GM23338 (cell line): ENCODE data around the gene ARMH1. TPM values are rescaled to one million over a fixed set of nuclear protein-coding genes. Genes with fewer than 3 reads are reported as not detected.

ENCODE experiments used
- ATAC-seq: fragments of 200-7000 bp; cut with Tn5 transposase; 3 replicates; pipeline ENCODE4 v1.9.1; 2020
- DNase-seq: peaks from one replicate; pipeline ENCODE4 v3.0.0-alpha.2; 2015; ENCODE audit warnings: low spot score
- H2AFZ ChIP-seq: fragments of 200-600 bp; sonication (generic); 2 replicates; pipeline ENCODE4 v1.8.0; 2016; ENCODE audit warnings: antibody characterized with exemption, mild to moderate bottlenecking, moderate library complexity
- H3F3A ChIP-seq: fragments of 200-600 bp; sonication (generic); replicated peaks from 2 replicates; pipeline ENCODE4 v1.8.0; 2017; ENCODE audit warnings: antibody characterized with exemption, mixed run types, low read depth
- H3K27ac ChIP-seq: fragments of 200-600 bp; sonication (generic); 2 replicates; pipeline ENCODE4 v1.6.1; 2016; ENCODE audit warnings: low read depth
- H3K27me3 ChIP-seq: fragments of 200-600 bp; sonication (generic); 2 replicates; pipeline ENCODE4 v1.8.0; 2016; ENCODE audit warnings: mild to moderate bottlenecking, mixed run types, moderate library complexity; ENCODE audit not compliant: insufficient read depth
- H3K36me3 ChIP-seq: fragments of 200-600 bp; sonication (generic); 2 replicates; pipeline ENCODE4 v1.8.0; 2016; ENCODE audit warnings: mild to moderate bottlenecking; ENCODE audit not compliant: insufficient read depth
- H3K4me1 ChIP-seq: fragments of 200-600 bp; sonication (generic); 2 replicates; pipeline ENCODE4 v1.8.0; 2016; ENCODE audit warnings: mild to moderate bottlenecking, moderate library complexity; ENCODE audit not compliant: insufficient read depth
- H3K4me2 ChIP-seq: fragments of 200-600 bp; sonication (generic); 2 replicates; pipeline ENCODE4 v1.7.1; 2017; ENCODE audit warnings: mixed run types
- H3K4me3 ChIP-seq: fragments of 200-600 bp; sonication (generic); 2 replicates; pipeline ENCODE4 v1.6.1; 2016; ENCODE audit warnings: mixed run types
- H3K79me2 ChIP-seq: fragments of 200-600 bp; sonication (generic); replicated peaks from 2 replicates; pipeline ENCODE4 v1.8.0; 2017; ENCODE audit warnings: mild to moderate bottlenecking; ENCODE audit not compliant: insufficient read depth
- H3K9me2 ChIP-seq: fragments of 200-600 bp; sonication (generic); 2 replicates; pipeline ENCODE4 v1.8.0; 2017; ENCODE audit not compliant: insufficient read depth
- H4K20me1 ChIP-seq: fragments of 200-600 bp; sonication (generic); replicated peaks from 2 replicates; pipeline ENCODE4 v1.8.0; 2017; ENCODE audit warnings: mild to moderate bottlenecking; ENCODE audit not compliant: insufficient read depth
- H3K27ac Mint-ChIP-seq: 2 replicates; pipeline ENCODE4 v1.8.0; 2020; ENCODE audit warnings: inconsistent platforms, mild to moderate bottlenecking, moderate library complexity, mixed read lengths
- H3K27me3 Mint-ChIP-seq: 3 replicates; pipeline ENCODE4 v1.8.0; 2022; ENCODE audit warnings: low read depth, mild to moderate bottlenecking, moderate library complexity, mixed read lengths, inconsistent platforms; ENCODE audit not compliant: insufficient read depth, poor library complexity
- H3K36me3 Mint-ChIP-seq: 3 replicates; pipeline ENCODE4 v1.8.0; 2021; ENCODE audit warnings: low read depth, mild to moderate bottlenecking, inconsistent platforms, moderate library complexity, mixed read lengths
- H3K4me1 Mint-ChIP-seq: 3 replicates; pipeline ENCODE4 v1.8.0; 2020; ENCODE audit warnings: mild to moderate bottlenecking, inconsistent platforms, mixed read lengths
- H3K4me3 Mint-ChIP-seq: 3 replicates; pipeline ENCODE4 v1.8.0; 2021; ENCODE audit warnings: moderate library complexity, mild to moderate bottlenecking, inconsistent platforms, mixed read lengths
- H3K9me3 Mint-ChIP-seq: 3 replicates; pipeline ENCODE4 v1.8.0; 2020; ENCODE audit warnings: moderate library complexity, mild to moderate bottlenecking, inconsistent platforms, mixed read lengths
- CREB1 ChIP-seq: fragments of 250-450 bp; sonication (Bioruptor Pico); IDR thresholded peaks from 2 replicates; pipeline ENCODE4 v1.5.0; 2020; ENCODE audit warnings: low read depth, mild to moderate bottlenecking, moderate library complexity
- JUNB ChIP-seq: IDR thresholded peaks from one replicate; pipeline ENCODE4 v1.6.1; 2016; ENCODE audit warnings: antibody characterized with exemption; ENCODE audit not compliant: unreplicated experiment
- POLR2AphosphoS5 ChIP-seq: IDR thresholded peaks from 2 replicates; pipeline ENCODE4 v1.6.1; 2016; ENCODE audit warnings: antibody characterized with exemption, low read depth
- ZNF114 ChIP-seq: fragments of 250-450 bp; sonication (Bioruptor Pico); IDR thresholded peaks from 2 replicates; pipeline ENCODE4 v1.5.0; 2020; ENCODE audit warnings: mild to moderate bottlenecking, moderate library complexity
- polyA plus RNA-seq: library from polyadenylated mRNA; unstranded; fragments of >200 nt; fragmentation: Nextera tagmentation; extraction: Ambion mirVana; gene quantifications from 2 replicates; pipeline ENCODE4 v1.2.1, GENCODE V29; 2016
- total RNA-seq: library from RNA; depleted of rRNA; stranded (reverse); fragments of >200 nt; shearing (Covaris generic); gene quantifications from 2 replicates; pipeline ENCODE4 v1.2.3, GENCODE V29; 2014
- TF ChIP-seq, protein P1 (sequence below): IDR thresholded peaks from 2 replicates; pipeline ENCODE4 v1.6.1; 2016; ENCODE audit warnings: antibody characterized with exemption
- TF ChIP-seq, protein P2 (sequence below): IDR thresholded peaks from one replicate; pipeline ENCODE4 v1.6.1; 2018; ENCODE audit warnings: antibody characterized with exemption; ENCODE audit not compliant: unreplicated experiment
- TF ChIP-seq, protein P3 (sequence below), 2 experiments: fragments of 200-600 bp in 1 of 2; sonication (generic) in 1 of 2; conservative IDR thresholded peaks; 2 replicates each; pipeline versions ENCODE4 v1.5.1 to v1.6.1; 2016 to 2017; ENCODE audit warnings: antibody characterized with exemption in 2 of 2, low read depth in 2 of 2, mild to moderate bottlenecking in 2 of 2, moderate library complexity in 1 of 2

Gene ARMH1
- total and polyA plus RNA-seq, 2 experiments from 2014 or later = 0.31 TPM; not detected in 1

DNA sequence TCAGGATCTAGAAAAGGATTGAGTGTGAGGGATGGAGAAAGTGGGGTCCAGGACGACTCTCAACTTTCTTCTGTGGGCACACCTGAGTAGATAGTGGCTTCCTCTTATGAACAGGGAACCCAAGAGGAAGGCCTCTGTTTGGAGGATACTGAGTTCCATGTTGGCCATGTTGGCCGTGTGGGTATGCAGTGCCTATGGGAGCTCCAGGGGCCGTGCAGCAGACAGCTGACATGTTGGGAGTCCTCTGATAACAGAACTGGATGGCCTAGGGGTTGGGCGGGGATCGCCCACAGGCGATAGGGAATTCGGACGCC, 43.2 kb upstream of the ARMH1 start (continued):
- TF ChIP-seq, protein P1, sequence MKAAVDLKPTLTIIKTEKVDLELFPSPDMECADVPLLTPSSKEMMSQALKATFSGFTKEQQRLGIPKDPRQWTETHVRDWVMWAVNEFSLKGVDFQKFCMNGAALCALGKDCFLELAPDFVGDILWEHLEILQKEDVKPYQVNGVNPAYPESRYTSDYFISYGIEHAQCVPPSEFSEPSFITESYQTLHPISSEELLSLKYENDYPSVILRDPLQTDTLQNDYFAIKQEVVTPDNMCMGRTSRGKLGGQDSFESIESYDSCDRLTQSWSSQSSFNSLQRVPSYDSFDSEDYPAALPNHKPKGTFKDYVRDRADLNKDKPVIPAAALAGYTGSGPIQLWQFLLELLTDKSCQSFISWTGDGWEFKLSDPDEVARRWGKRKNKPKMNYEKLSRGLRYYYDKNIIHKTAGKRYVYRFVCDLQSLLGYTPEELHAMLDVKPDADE = no peak
- no peak for TF ChIP-seq ZNF114 (CRISPR knock-in tag)

DNA sequence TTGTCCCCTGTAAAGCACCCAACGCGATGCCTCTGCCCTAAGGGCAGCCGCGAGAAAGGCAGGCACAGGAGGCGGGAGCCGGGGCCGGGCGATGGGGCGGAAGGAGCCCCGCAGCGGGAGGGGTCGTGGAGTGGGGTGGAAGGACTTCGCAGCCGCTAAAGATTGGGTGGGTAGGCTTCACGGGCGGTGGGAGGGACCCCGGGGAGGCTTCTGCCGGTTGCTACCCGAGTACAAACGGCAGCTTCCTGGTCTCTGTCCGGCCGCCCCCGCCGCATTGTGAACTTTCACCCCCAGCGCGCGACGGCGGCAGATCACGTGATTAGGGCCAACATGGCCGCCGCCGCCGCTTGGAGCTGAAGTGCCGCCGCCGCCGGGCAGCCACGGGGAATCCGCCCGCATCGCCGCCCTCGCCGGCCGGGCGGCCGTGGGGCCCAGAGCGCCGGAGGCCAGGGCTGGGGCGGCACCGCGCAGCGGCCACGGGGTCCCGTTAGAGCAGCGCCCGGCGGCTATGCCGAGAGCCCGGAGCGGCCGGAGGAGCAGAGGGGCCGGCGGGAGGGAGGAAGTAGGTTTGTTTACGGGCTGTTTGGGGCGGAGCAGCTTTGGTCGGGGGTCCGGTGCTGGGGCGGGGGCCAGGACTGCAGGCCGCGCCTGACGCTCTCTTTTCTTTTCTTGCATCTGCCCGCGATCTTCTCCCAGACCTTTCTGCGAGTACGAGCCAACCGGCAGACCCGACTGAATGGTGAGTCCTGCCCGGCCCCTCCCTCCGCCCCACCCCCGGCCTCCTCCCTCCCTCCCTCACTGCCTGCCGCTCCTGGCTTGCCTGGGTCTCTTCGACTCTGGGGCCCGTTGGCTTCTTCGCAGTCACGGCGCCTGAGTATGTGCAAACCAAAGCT, 42.6 kb upstream of the ARMH1 start:
- Histone ChIP-seq H3K27ac (peak overlapping the region; percentile 97), H3K79me2 (peaks cover 25% of the 10 kb centered on the region), H3K4me2 (peak overlapping the region; percentile 100), H3K9me2 (no peaks in the 10 kb centered on the region), H3K36me3 (peaks cover 17% of the 10 kb centered on the region), H2AFZ (peak overlapping the region; percentile 86; the same call in 1 of the 2 replicates), H3K4me3 (peak overlapping the region; percentile 92), H3K27me3 (no peaks in the 10 kb centered on the region), H3K4me1 (peaks cover 13% of the 10 kb centered on the region), H4K20me1 (peaks cover 16% of the 10 kb centered on the region), H3F3A (peaks cover 31% of the 10 kb centered on the region)
- H3K4me1 Mint-ChIP-seq = peaks cover 20% of the 10 kb centered on the region
- peak overlapping the region; percentile 97 for H3K27ac Mint-ChIP-seq
- peak; percentile 93 for DNase-seq
- H3K36me3 Mint-ChIP-seq = peaks cover 40% of the 10 kb centered on the region
- H3K27me3 Mint-ChIP-seq = peaks cover 8% of the 10 kb centered on the region
- H3K4me3 Mint-ChIP-seq = peak overlapping the region; percentile 87
- TF ChIP-seq, protein P1 = no peak
- TF ChIP-seq CREB1 (CRISPR knock-in tag) (0 out of 2 replicates have a peak, but pooled peaks have one; percentile 32), POLR2AphosphoS5 (peak; percentile 64)
- TF ChIP-seq, protein P2, sequence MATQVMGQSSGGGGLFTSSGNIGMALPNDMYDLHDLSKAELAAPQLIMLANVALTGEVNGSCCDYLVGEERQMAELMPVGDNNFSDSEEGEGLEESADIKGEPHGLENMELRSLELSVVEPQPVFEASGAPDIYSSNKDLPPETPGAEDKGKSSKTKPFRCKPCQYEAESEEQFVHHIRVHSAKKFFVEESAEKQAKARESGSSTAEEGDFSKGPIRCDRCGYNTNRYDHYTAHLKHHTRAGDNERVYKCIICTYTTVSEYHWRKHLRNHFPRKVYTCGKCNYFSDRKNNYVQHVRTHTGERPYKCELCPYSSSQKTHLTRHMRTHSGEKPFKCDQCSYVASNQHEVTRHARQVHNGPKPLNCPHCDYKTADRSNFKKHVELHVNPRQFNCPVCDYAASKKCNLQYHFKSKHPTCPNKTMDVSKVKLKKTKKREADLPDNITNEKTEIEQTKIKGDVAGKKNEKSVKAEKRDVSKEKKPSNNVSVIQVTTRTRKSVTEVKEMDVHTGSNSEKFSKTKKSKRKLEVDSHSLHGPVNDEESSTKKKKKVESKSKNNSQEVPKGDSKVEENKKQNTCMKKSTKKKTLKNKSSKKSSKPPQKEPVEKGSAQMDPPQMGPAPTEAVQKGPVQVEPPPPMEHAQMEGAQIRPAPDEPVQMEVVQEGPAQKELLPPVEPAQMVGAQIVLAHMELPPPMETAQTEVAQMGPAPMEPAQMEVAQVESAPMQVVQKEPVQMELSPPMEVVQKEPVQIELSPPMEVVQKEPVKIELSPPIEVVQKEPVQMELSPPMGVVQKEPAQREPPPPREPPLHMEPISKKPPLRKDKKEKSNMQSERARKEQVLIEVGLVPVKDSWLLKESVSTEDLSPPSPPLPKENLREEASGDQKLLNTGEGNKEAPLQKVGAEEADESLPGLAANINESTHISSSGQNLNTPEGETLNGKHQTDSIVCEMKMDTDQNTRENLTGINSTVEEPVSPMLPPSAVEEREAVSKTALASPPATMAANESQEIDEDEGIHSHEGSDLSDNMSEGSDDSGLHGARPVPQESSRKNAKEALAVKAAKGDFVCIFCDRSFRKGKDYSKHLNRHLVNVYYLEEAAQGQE = no peak
- H3K9me3 Mint-ChIP-seq = no peaks in the 10 kb centered on the region
- peak; percentile 80 for ATAC-seq

DNA sequence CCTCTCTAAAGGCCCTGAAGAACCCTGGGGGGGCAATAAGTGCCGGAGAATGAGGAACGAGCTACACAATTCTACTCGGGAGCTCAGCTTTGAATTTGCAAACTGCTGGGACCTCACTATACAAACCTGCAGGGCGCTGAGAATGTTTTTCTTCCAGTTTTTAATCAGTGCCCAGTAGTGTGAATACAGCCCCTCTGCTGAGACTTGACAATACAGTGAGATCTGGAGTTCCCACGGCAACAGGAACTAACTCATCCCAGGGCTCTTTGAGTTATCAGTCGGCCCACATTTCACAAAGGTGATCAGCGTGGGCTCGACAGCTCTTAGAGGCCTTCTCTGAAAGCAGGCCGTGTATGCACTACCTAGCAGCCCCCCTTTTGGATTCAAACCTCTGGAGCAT, 41.9 kb upstream of the ARMH1 start:
- no peaks in the 10 kb centered on the region for H3K9me2 ChIP-seq
- H3K4me3 ChIP-seq = peak overlapping the region; percentile 92
- no peaks in the 10 kb centered on the region for H3K27me3 ChIP-seq
- H4K20me1 ChIP-seq = peaks cover 16% of the 10 kb centered on the region
- peaks cover 47% of the 10 kb centered on the region for H3K36me3 Mint-ChIP-seq
- H3K27ac ChIP-seq = peak overlapping the region; percentile 97
- H3K79me2 ChIP-seq = peaks cover 25% of the 10 kb centered on the region
- no peaks in the 10 kb centered on the region for H3K9me3 Mint-ChIP-seq
- H2AFZ ChIP-seq = no peak overlapping the region
- H3K4me1 ChIP-seq = peaks cover 13% of the 10 kb centered on the region
- peak; percentile 37 for DNase-seq
- peaks cover 8% of the 10 kb centered on the region for H3K27me3 Mint-ChIP-seq
- H3K4me3 Mint-ChIP-seq = peak overlapping the region; percentile 87
- ATAC-seq = peak; percentile 8
- H3K36me3 ChIP-seq = peaks cover 17% of the 10 kb centered on the region
- H3K4me1 Mint-ChIP-seq = peaks cover 20% of the 10 kb centered on the region
- peak overlapping the region; percentile 97 for H3K27ac Mint-ChIP-seq
- peaks cover 35% of the 10 kb centered on the region for H3F3A ChIP-seq
- H3K4me2 ChIP-seq = peak overlapping the region; percentile 100
- TF ChIP-seq, protein P1 = no peak
- TF ChIP-seq, protein P2 = no peak
- TF ChIP-seq, protein P3, sequence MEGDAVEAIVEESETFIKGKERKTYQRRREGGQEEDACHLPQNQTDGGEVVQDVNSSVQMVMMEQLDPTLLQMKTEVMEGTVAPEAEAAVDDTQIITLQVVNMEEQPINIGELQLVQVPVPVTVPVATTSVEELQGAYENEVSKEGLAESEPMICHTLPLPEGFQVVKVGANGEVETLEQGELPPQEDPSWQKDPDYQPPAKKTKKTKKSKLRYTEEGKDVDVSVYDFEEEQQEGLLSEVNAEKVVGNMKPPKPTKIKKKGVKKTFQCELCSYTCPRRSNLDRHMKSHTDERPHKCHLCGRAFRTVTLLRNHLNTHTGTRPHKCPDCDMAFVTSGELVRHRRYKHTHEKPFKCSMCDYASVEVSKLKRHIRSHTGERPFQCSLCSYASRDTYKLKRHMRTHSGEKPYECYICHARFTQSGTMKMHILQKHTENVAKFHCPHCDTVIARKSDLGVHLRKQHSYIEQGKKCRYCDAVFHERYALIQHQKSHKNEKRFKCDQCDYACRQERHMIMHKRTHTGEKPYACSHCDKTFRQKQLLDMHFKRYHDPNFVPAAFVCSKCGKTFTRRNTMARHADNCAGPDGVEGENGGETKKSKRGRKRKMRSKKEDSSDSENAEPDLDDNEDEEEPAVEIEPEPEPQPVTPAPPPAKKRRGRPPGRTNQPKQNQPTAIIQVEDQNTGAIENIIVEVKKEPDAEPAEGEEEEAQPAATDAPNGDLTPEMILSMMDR (conservative IDR thresholded peaks at IDR 0.05; ENCODE audit: low read depth in 2 of 2) = no peak
- no peak for TF ChIP-seq JUNB
- TF ChIP-seq CREB1 (CRISPR knock-in tag) = no peak
